Karpas-422 (cell line): Measurements from ENCODE around the gene FBXO40. TPM values are rescaled to one million over a fixed set of nuclear protein-coding genes. Genes with fewer than 3 reads are reported as not detected.

Source experiments
- DNase-seq: peaks from one replicate; pipeline ENCODE4 v3.0.0-alpha.2; 2015
- H2AFZ ChIP-seq: fragments of 200-600 bp; sonication (generic); 2 replicates; pipeline ENCODE4 v1.6.1; 2014; ENCODE audit warnings: antibody characterized with exemption, low read length, mixed read lengths
- H3K27ac ChIP-seq: fragments of 200-600 bp; sonication (generic); 2 replicates; pipeline ENCODE4 v1.5.1; 2014; ENCODE audit warnings: mild to moderate bottlenecking, low read length, moderate library complexity
- H3K27me3 ChIP-seq: fragments of 200-600 bp; sonication (generic); 2 replicates; pipeline ENCODE4 v1.6.1; 2014; ENCODE audit warnings: low read length, mixed read lengths
- H3K36me3 ChIP-seq: fragments of 200-600 bp; sonication (generic); 2 replicates; pipeline ENCODE4 v1.6.1; 2014; ENCODE audit warnings: low read length, mixed read lengths; ENCODE audit not compliant: insufficient read depth
- H3K4me1 ChIP-seq: fragments of 200-600 bp; sonication (generic); 2 replicates; pipeline ENCODE4 v1.6.1; 2014; ENCODE audit warnings: mild to moderate bottlenecking, low read length, mixed read lengths
- H3K4me2 ChIP-seq: fragments of 200-600 bp; sonication (generic); 2 replicates; pipeline ENCODE4 v1.6.1; 2014; ENCODE audit warnings: low read length, low read depth, mild to moderate bottlenecking; ENCODE audit not compliant: poor library complexity, severe bottlenecking
- H3K4me3 ChIP-seq: fragments of 200-600 bp; sonication (generic); 2 replicates; pipeline ENCODE4 v1.5.1; 2014; ENCODE audit warnings: mild to moderate bottlenecking, antibody characterized with exemption, low read length, mixed read lengths
- H3K79me2 ChIP-seq: fragments of 200-600 bp; sonication (generic); 2 replicates; pipeline ENCODE4 v1.6.1; 2014; ENCODE audit warnings: mild to moderate bottlenecking, low read length, mixed read lengths
- H3K9ac ChIP-seq: fragments of 200-600 bp; sonication (generic); 2 replicates; pipeline ENCODE4 v1.6.0; 2014; ENCODE audit warnings: low read length
- H3K9me2 ChIP-seq: fragments of 200-600 bp; sonication (generic), shearing (Covaris generic); replicated peaks from 2 replicates; pipeline ENCODE4 v1.6.0; 2014; ENCODE audit warnings: mild to moderate bottlenecking, low read length, moderate library complexity; ENCODE audit not compliant: insufficient read depth
- H3K9me3 ChIP-seq: fragments of 300-700, 200-600 bp; sonication (generic); 2 replicates; pipeline ENCODE4 v1.6.1; 2014; ENCODE audit warnings: low read length, mixed read lengths
- H4K20me1 ChIP-seq: fragments of 200-600 bp; sonication (generic); 2 replicates; pipeline ENCODE4 v1.6.1; 2014; ENCODE audit warnings: mild to moderate bottlenecking, antibody characterized with exemption, low read length, low read depth; ENCODE audit not compliant: insufficient read depth
- total RNA-seq: library from RNA; depleted of rRNA; stranded (reverse); fragments of >200 nt; shearing (Covaris generic); gene quantifications from 2 replicates; pipeline ENCODE4 v1.2.3, GENCODE V29; 2014; ENCODE audit warnings: low replicate concordance

The FBXO40 gene
- total RNA-seq, 1 experiment from 2014 or later: not detected

GRCh38 chr3:121645054-121645453, 51.9 kb downstream of the FBXO40 start:
- H3K36me3 ChIP-seq: peaks cover 56% of the 10 kb centered on the region
- DNase-seq: no peak

GRCh38 chr3:121648219-121648958, 55.2 kb downstream of the FBXO40 start:
- no peak overlapping the region for H3K27ac ChIP-seq
- peaks cover 69% of the 10 kb centered on the region for H3K36me3 ChIP-seq
- H3K4me1 ChIP-seq: no peaks in the 10 kb centered on the region; the same call in 1 of the 2 replicates
- no peaks in the 10 kb centered on the region for H4K20me1 ChIP-seq
- no peaks in the 10 kb centered on the region for H3K9me2 ChIP-seq
- H3K27me3 ChIP-seq: no peaks in the 10 kb centered on the region
- no peak overlapping the region for H3K9ac ChIP-seq
- no peak overlapping the region for H3K4me2 ChIP-seq
- H3K79me2 ChIP-seq: peaks cover 40% of the 10 kb centered on the region
- H3K4me3 ChIP-seq: no peak overlapping the region
- no peaks in the 10 kb centered on the region for H3K9me3 ChIP-seq
- H2AFZ ChIP-seq: no peak overlapping the region
- no peak for DNase-seq

More at GRCh38 chr3:121645054-121645453, 51.9 kb downstream of the FBXO40 start:
- H4K20me1 ChIP-seq: no peaks in the 10 kb centered on the region
- peaks cover 22% of the 10 kb centered on the region for H3K79me2 ChIP-seq
- H3K4me2 ChIP-seq: no peak overlapping the region
- H3K4me1 ChIP-seq: no peaks in the 10 kb centered on the region; the same call in 1 of the 2 replicates
- H3K9me2 ChIP-seq: no peaks in the 10 kb centered on the region
- no peak overlapping the region for H3K27ac ChIP-seq
- no peak overlapping the region for H3K4me3 ChIP-seq
- no peak overlapping the region for H2AFZ ChIP-seq
- H3K9ac ChIP-seq: no peak overlapping the region
- no peaks in the 10 kb centered on the region for H3K9me3 ChIP-seq
- H3K27me3 ChIP-seq: no peaks in the 10 kb centered on the region

- Histone ChIP-seq H3K79me2 (peaks cover 52% of the 10 kb centered on the region), H3K4me3 (no peak overlapping the region), H4K20me1 (no peaks in the 10 kb centered on the region), H3K27ac (no peak overlapping the region), H3K9me2 (no peaks in the 10 kb centered on the region), H3K36me3 (peaks cover 61% of the 10 kb centered on the region), H3K4me2 (no peak overlapping the region), H3K27me3 (no peaks in the 10 kb centered on the region), H3K9me3 (no peaks in the 10 kb centered on the region), H2AFZ (no peak overlapping the region), H3K9ac (no peak overlapping the region), H3K4me1 (no peaks in the 10 kb centered on the region)
- DNase-seq: no peak
Observed at GRCh38 chr3:121649645-121650044, 56.5 kb downstream of the FBXO40 start.

GRCh38 chr3:121651684-121652083, 58.5 kb downstream of the FBXO40 start:
- Histone ChIP-seq H3K4me1 (no peaks in the 10 kb centered on the region), H4K20me1 (no peaks in the 10 kb centered on the region), H3K4me2 (no peak overlapping the region), H3K79me2 (peaks cover 57% of the 10 kb centered on the region), H2AFZ (no peak overlapping the region), H3K27ac (no peak overlapping the region), H3K4me3 (no peak overlapping the region), H3K9me3 (no peaks in the 10 kb centered on the region), H3K27me3 (no peaks in the 10 kb centered on the region), H3K9ac (no peak overlapping the region), H3K36me3 (peaks cover 66% of the 10 kb centered on the region), H3K9me2 (no peaks in the 10 kb centered on the region)
- DNase-seq: no peak

- no peak for DNase-seq
- no peak overlapping the region for H2AFZ ChIP-seq
Observed at GRCh38 chr3:121654493-121655385, 61.6 kb downstream of the FBXO40 start.

GRCh38 chr3:121658716-121659435, 65.7 kb downstream of the FBXO40 start:
- Histone ChIP-seq H3K27me3 (no peaks in the 10 kb centered on the region), H2AFZ (no peak overlapping the region), H3K9ac (peak overlapping the region; percentile 87), H3K4me3 (peak overlapping the region; percentile 86), H4K20me1 (no peaks in the 10 kb centered on the region), H3K79me2 (peaks cover 50% of the 10 kb centered on the region), H3K36me3 (peaks cover 38% of the 10 kb centered on the region), H3K27ac (no peak overlapping the region), H3K9me2 (no peaks in the 10 kb centered on the region), H3K9me3 (no peaks in the 10 kb centered on the region), H3K4me2 (peak overlapping the region; percentile 87), H3K4me1 (peaks cover 25% of the 10 kb centered on the region)
- no peak for DNase-seq

More at GRCh38 chr3:121654493-121655385, 61.6 kb downstream of the FBXO40 start:
- H3K9me2 ChIP-seq: no peaks in the 10 kb centered on the region
- peaks cover 71% of the 10 kb centered on the region for H3K36me3 ChIP-seq
- H4K20me1 ChIP-seq: no peaks in the 10 kb centered on the region
- H3K79me2 ChIP-seq: peaks cover 75% of the 10 kb centered on the region
- no peak overlapping the region for H3K9ac ChIP-seq
- H3K9me3 ChIP-seq: no peaks in the 10 kb centered on the region
- H3K4me3 ChIP-seq: no peak overlapping the region
- H3K4me2 ChIP-seq: no peak overlapping the region
- H3K27ac ChIP-seq: no peak overlapping the region
- H3K27me3 ChIP-seq: no peaks in the 10 kb centered on the region
- H3K4me1 ChIP-seq: peaks cover 14% of the 10 kb centered on the region

GRCh38 chr3:121659586-121659985, 66.4 kb downstream of the FBXO40 start:
- Histone ChIP-seq H3K4me3 (peak overlapping the region; percentile 86), H3K27ac (peak overlapping the region; percentile 88), H3K9me2 (no peaks in the 10 kb centered on the region), H3K9me3 (no peaks in the 10 kb centered on the region), H3K9ac (peak overlapping the region; percentile 87), H4K20me1 (no peaks in the 10 kb centered on the region), H3K4me2 (peak overlapping the region; percentile 87), H3K79me2 (peaks cover 44% of the 10 kb centered on the region), H3K4me1 (peaks cover 25% of the 10 kb centered on the region), H2AFZ (no peak overlapping the region), H3K27me3 (no peaks in the 10 kb centered on the region), H3K36me3 (peaks cover 37% of the 10 kb centered on the region)
- no peak for DNase-seq
